GM18517 (cell line): ENCODE data around the gene PPY.
"Not testable (repeated sequence)": the region's sequence is repeated elsewhere in the genome, so short reads cannot be mapped to it uniquely, and the experiment has no call there.

Experiments
- ATAC-seq: cut with Tn5 transposase; IDR thresholded peaks from one replicate; pipeline ENCODE4 v1.9.1; 2021; ENCODE audit warnings: mild to moderate bottlenecking, moderate library complexity; ENCODE audit not compliant: unreplicated experiment

The PPY gene

GRCh38 chr17:43966276-43966675, 24.0 kb upstream of the PPY start:
- ATAC-seq: no peak

GRCh38 chr17:43962479-43962878, 20.2 kb upstream of the PPY start:
- no peak for ATAC-seq

GRCh38 chr17:43961954-43962353, 19.7 kb upstream of the PPY start:
- ATAC-seq: no peak

DNA sequence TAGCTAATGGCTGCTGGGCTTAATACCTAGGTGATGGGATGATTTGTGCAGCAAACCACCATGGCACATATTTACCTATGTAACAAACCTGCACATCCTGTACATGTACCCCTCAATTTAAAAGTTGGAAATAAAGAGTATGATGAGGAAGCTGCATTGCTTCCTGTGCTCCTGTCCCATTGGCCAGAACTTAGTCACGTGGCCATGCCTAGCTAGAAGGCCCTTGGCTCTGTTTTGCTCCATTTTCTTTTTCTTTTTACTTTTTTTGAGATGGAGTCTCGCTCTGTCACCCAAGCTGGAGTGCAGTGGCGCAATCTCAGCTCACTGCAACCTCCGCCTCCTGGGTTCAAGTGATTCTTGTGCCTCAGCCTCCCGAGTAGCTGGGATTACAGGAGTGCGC, 19.0 kb upstream of the PPY start:
- not testable (repeated sequence) for ATAC-seq

DNA sequence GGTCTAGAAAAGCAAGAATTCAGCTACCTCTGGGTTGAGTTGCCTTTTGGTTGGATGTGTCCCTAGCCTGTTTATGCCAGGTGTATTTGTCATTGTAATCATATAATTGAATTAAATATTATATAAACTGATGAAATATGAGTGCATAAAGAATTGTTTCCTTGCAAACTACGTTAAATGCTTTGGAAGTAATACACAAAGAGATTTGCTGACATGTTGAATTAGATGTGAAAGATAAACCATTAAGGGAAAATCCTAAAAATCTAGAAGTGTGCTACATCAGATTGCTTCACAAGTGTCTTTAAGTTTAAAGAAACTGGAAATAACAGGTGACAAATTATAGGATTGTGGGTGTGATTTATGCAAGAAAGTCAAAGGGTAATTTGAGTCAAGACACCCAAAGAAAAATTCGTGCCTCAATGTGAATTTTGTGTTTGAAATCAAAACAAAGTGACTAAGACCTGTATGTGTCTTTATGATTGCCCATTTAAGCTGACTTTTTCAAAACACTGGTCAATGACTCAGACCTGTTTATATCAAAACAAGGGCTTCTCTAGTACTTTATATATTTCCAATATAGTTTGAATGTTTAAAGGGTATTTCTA, 16.6 kb upstream of the PPY start:
- no peak for ATAC-seq

DNA sequence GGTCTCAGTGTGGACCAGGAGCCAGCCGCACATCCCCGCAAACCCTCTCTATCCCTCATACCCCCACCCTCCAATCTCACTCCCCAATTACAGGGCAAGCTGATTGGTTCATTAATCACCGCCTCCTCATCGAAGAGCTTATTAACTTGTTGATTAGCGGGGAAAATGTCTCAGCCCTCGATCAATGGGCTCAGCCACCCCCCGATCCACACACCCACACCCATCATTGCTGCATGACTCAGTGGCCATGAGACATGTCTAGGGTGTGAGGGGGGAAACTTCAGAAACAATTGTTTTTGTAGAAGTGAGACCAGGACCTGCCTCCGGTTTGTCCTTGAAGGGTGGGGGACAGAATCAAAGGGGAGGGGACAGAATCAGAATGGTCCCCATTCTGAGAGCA, 13.9 kb upstream of the PPY start:
- ATAC-seq: no peak

- no peak for ATAC-seq
Observed at GRCh38 chr17:43953746-43954145, 11.5 kb upstream of the PPY start, which contains the start of gene PYY. PYY (minus strand) TSS chr17:43953940; CDS start chr17:43953483, 457 bp downstream.

- no peak for ATAC-seq
Observed at GRCh38 chr17:43952724-43953666, 10.7 kb upstream of the PPY start.

- no peak for ATAC-seq
Observed at GRCh38 chr17:43952351-43952723, 10.1 kb upstream of the PPY start.

DNA sequence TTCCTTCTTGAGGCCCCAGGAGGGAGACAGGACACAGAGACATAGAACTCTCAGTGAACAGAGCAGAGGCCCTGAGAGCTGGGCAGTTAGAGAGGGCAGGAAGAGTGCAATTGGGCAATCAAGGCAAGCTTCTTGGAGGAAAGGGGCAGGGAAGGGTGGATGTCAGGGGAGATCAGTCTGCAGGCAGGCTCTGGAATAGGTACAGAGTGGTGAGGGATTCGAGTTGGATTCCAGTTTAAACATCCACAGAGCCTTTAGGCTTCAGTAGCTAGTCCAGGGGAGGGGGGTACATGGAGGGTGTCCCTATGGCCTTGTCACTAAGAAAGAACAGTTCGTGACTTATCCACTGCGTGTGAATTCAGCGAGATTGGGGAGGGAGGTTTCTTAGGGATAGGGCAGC, 9.5 kb upstream of the PPY start:
- no peak for ATAC-seq

DNA sequence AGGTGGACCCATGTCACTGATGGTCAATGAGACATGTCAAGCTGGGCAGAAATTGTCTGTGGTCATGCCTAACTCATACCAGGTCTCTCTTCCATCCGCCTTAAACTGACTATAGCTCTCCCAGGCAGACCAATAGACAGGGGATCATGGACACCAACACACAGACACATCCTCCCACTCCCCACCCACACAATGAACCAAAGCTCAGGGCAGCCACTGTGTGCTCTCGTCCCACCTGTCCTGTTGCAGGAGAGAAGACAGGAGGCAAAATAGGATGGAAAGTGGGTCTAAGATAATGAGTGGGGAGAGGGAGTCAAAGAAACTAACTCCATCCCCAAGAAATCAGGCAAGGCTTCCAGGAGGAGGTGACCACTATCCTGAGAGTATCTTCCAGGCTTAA, 8.3 kb upstream of the PPY start:
- ATAC-seq: no peak

GRCh38 chr17:43949781-43950180, 7.5 kb upstream of the PPY start:
- no peak for ATAC-seq

GRCh38 chr17:43946781-43947180, 4.5 kb upstream of the PPY start:
- no peak for ATAC-seq

DNA sequence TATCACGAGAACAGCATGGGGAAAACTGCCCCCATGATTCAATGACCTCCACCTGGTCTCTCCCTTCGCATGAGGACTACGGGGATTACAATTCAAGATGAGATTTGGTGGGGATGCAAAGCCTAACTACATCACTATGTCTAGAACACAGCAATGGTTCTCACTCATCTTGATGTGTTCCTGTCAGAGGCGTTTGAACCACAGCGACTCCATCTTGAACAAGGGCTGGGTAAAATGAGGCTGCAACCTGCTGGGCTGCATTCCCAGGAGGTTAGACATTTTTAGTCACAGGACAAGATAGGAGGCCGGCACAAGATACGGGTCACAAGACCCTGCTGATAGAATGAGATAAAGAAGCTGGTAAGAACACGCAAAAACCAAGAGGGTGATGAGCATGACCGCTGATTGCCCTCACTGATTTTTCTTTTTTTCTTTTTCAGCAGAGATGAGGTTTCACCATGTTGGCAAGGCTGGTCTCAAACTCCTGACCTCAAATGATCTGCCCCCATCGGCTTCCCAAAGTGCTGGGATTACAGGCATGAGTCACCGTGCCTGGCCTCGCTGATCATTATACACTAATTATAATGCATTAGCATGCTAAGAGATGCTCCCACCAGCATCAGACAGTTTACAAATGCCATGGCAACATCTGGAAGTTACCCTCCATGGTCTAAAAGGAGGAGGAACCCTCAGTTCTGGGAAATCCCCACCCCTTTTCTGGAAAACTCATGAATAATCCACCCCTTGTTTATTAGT, 3.0 kb upstream of the PPY start:
- ATAC-seq: no peak

- no peak for ATAC-seq
Observed at GRCh38 chr17:43940630-43941029, 1.6 kb downstream of the PPY start.

- no peak for ATAC-seq
Observed at GRCh38 chr17:43939886-43940285, 2.4 kb downstream of the PPY start.

- ATAC-seq: not testable (repeated sequence)
Observed at GRCh38 chr17:43939452-43939851, 2.8 kb downstream of the PPY start.

- no peak for ATAC-seq
Observed at GRCh38 chr17:43938838-43939182, 3.5 kb downstream of the PPY start.

- no peak for ATAC-seq
Observed at GRCh38 chr17:43936434-43936833, 5.8 kb downstream of the PPY start.

DNA sequence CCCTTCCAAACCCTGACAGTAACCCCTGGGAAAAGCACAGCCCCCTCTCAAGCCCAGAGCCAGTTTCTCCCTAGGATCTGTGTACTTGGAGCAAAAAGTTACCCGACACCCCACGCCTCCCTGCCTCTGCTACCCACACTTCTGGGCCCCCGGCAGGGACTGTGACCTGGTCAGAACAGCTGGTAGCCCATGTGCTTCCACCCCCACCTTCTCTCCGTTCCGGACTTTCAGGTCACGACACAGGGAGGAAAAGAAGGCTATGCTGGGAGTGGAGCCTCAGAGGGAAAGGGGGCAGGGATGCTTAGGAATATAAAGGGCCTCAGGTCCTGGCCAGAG, 6.4 kb downstream of the PPY start:
- ATAC-seq: no peak

GRCh38 chr17:43935204-43935925, 6.9 kb downstream of the PPY start:
- no peak for ATAC-seq
